Left cardiac atrium (tissue), 4 donors: ENCODE results near the gene MUC16. TPM values are rescaled to one million over a fixed set of nuclear protein-coding genes. Genes with fewer than 3 reads are reported as not detected.
"Not testable (repeated sequence)": the region's sequence is repeated elsewhere in the genome, so short reads cannot be mapped to it uniquely, and the experiment has no call there.

Experiments
- ATAC-seq, 2 donors: fragments of 200-7000 bp; cut with Tn5 transposase; one replicate each; pipeline ENCODE4 v1.9.1; 2020; ENCODE audit warnings: mild to moderate bottlenecking in 2 of 2, moderate library complexity in 2 of 2
- DNase-seq: peaks from one replicate; pipeline ENCODE4 v3.0.0-alpha.2; 2020
- intact Hi-C, 2 donors: fragments of 100-400 bp; cut with DNase I; formaldehyde crosslinking; loops; one replicate each; pipeline versions ENCODE4 v1.14.1 to v1.15.1; 2022 to 2023
- long read RNA-seq: library from polyadenylated mRNA; unstranded; transcript quantifications from one replicate; pipeline ENCODE4 v2.0.0, GENCODE V29; 2021
- total RNA-seq, 2 donors: library from RNA; stranded (reverse); fragmentation: NEBNext Ultra II Directional; extraction: Animal tissue kit (Norgen Biotek cat#: 25700); gene quantifications; one replicate each; pipeline ENCODE4 v1.2.1, GENCODE V29; 2021
- donor health status: DM: no; HTN: yes; CAD: no.
- donor health status: DM: no; HTN: yes; CAD: no; lungs with severe emphysema.
- donor health status: DM: yes; HTN: yes; CAD: no.
- donor health status: Dilated cardiomyopathy.

Gene MUC16
- 1 to 10 TPM; 1.3 to 1.7 TPM for total RNA-seq
- long read RNA-seq: 0 reads

DNA sequence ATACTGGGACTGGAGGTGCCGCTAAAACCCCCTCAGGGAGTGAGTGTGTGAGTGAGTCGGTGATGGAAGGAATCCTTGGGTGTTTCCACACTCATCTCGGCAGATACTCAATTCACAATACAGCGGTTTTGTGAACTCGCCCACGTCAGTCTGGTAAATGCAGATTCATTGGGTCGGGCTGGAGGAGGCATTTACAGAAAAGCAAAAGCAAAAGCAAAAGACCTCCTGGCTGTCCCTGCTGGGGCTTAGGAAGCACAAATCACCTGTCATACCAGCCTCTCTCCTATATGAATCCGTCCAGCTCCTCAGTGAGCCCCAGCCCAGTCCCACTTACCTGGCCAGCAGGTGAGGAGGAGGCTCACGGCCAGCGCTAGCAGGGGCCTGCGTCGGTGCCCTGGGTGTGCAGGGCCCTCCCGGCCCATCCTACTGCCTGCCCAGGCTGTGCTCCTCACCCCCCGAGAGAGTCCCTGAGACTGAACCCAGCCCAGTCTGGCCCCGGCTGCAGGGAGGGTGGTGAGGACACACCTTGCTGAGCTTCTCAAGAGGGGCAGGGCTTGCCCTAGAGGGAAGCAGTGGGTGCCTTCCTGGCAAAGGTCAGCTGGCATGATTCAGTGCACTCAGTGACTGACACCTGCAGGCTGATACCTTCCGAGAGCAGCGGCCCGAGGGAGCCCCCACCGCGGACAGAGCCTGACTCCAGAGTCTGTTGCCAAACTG, at the start of gene MUC16:
TSS of gene MUC16 (minus strand) at position 475 of the 717 bp plus-strand sequence.
- ATAC-seq (peak; percentile 41 to 73), DNase-seq (no peak)
- intact Hi-C loops: no loop called here

DNA sequence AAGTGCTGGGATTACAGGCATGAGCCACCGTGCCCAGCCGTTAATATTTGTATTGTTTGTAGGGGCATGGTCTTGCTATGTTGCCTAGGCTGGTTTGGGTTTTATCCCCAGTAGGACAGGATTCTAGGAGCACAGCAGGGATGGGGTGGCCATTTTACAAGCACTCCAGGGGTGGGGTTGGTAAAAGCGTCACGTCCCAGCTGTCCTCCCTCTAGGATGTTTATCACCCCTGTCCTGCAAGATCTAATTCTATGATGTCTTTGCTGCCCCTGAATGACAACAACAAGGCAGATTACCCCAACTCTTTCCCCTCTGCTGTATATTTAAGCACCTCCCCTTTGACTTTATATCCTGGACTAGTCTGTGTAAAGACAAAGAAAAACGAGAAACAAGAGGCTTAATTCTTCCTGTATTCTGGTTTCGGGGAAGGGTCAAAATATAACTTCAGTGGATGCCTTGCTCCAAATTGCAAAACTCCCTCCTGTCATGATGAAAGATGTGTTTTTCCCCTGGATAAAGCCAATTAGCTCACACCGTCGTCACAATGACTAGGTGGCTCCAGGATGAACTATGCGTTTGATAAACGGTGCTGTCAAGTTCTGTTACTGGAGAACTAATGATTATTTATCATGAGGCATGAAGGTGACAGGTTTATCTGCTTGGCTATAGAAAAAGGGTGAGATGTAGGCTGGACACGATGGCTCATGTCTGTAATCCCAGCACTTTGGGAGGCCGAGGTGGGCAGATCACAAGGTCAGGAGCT, 48.9 kb upstream of the MUC16 start:
- intact Hi-C loops: no loop called here
- ATAC-seq (peak in 1 of 2 donors; percentile 81), DNase-seq (no peak)

DNA sequence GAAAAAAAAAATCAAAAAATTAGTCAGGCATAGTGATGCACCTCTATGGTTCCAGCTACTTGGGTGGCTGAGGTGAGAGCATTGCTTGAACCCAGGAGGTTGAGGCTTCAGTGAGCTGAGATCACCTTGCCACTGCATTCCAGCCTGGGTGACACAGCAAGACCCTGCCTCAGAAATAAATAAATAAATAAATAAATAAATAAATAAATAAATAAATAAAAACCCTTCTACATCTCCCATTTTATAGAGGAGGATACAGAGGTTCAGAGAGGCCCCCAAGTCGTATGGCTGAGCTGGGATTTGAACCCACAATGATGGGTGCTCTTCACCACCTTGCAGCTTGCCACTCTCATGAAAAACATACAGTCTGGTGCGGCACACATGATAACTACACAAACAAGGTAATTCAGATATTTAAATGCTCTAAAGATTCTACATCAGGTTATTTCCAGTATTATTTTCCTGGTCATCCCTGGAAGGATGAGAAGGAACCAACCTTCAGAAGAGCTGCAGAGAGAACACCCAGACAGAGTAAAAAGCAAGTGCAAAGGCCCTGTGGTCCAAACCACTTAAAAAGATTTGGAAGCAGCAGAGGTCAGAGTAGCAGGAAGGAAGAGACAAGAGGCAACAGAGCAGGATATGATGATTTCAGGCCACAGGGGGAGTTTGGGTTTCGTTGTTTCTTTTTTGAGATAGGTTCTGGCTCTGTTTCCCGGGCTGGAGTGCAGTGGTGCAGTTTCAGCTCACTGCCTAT, 47.5 kb upstream of the MUC16 start:
- DNase-seq: no peak
- no peak for ATAC-seq
- intact Hi-C loops: no loop called here

DNA sequence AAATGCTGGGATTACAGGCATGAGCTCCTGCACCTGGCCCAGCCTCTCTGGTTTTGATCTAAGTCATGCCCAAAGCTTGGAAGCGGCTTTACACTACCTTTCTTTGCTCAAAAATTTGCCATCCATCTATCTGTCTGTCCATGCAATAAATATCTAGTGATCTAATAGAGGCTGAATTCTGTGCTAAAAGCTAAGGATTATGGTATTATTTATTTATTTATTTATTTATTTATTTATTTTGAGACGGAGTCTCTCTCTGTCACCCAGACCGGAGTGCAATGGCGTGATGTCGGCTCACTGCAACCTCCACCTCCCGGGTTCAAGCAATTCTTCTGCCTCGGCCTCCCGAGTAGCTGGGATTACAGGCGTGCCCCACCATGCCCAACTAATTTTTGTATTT, 45.9 kb upstream of the MUC16 start:
- intact Hi-C loops, ATAC-seq, DNase-seq: not testable (repeated sequence)

DNA sequence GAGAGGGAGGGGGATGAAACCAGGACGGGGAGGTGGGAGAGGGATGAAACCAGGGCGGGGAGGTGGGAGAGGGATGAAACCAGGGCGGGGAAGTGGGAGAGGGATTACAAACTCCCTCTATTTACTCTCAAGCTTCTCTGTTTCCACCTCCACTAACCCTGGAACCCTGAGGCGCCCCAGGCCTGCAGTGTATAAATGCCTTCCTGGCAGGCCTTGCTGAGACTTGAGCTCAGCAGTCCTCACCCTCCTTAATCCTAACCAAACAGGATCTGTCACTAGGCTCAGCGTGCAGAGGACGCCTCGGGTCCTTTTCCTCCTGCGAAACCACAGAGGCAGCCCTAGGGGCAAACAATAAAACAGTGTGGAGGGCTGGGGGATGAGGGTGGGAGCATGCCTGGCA, 44.6 kb upstream of the MUC16 start:
- no peak for ATAC-seq
- intact Hi-C loops: no loop called here
- no peak for DNase-seq

DNA sequence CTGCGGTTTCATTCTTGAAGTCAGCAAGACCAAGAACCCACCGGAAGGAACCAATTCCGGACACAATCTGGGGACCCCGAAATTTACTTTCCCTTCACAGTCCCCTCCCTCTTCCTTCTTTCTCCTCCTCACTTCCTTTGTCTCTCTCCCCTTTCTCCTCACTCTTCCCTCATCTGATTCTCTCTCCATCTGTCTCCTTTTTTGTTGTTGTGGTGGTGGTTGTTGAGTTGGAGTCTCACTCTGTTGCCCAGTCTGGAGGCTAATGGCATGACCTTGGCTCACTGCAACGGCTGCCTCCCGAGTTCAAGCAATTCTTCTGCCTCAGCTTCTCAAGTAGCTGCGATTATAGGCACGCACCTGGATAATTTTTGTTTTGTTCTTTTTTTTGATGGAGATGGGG, 44.0 kb upstream of the MUC16 start:
- intact Hi-C loops: no loop called here
- ATAC-seq (no peak), DNase-seq (no peak)

DNA sequence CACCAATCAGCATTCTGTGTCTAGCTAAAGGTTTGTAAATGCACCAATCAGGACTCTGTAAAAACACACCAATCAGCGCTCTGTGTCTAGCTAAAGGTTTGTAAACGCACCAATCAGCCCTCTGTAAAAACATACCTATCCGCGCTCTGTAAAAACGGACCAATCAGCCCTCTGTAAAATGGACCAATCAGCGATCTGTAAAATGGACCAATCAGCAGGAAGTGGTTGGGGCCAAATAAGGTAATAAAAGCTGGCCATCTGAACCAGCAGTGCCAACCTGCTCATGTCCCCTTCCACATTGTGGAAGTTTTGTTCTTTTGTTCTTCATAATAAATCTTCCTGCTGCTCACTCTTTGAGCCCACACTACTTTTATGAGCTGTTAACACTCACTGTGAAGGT, 43.5 kb upstream of the MUC16 start:
- DNase-seq, intact Hi-C loops, ATAC-seq: not testable (repeated sequence)

DNA sequence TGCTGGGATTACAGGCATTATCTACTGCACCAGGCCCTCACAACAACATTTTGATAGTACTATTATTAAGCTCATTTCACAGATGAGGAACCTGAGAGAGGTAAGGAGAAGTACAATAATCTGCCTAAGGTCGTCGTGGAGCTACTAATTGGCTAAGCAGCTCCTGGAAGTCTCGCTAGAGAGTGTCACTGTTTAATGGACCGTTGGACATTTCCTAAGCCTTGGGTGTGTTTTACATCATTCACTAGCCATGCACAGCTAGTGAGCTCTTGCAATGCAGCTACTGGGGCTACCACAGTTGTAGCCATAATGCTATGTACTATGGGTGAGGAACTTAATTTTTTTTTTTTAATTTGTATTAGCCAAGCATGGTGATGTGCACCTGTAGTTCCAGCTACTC, 42.7 kb upstream of the MUC16 start:
- DNase-seq: no peak
- ATAC-seq: no peak
- intact Hi-C loops: no loop called here

DNA sequence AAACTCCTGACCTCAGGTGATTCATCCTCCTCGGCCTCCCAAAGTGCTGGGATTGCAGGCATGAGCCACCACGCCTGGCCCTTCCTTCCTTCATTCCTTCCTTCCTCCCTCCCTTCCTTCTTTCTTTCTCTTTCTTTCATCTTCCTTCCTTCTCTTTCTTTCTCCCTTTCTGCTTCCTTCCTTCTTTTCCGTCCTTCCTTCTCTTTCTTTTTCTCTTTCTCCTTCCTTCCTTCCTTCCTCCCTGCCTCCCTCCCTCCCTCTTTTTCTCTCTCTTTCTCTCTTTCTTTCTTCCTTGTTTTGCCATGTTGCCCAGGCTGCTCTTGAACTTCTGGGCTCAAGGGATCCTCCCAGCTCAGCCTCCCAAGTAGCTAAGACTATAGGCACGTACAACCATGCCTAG, 36.5 kb upstream of the MUC16 start:
- no peak for ATAC-seq
- intact Hi-C loops: no loop called here
- no peak for DNase-seq

DNA sequence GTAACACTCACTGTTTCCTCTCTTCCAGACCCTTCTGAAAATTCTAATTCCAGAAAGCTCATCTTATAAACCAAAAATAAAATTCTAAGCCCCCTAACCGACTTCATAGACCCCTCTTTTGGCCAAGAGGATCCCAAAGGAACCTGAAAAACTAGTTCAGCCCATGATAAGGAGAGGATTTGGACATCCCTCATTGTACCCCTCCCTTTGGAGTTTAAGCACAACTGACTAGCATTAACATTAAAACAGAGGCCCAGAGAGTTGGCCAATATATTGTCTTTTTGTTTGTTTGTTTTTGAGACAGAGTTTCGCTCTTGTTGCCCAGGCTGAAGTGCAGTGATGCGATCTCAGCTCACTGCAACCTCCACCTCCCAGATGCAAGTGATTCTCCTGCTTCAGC, 34.2 kb upstream of the MUC16 start:
- DNase-seq (no peak), ATAC-seq (no peak)
- intact Hi-C loops: no loop called here

DNA sequence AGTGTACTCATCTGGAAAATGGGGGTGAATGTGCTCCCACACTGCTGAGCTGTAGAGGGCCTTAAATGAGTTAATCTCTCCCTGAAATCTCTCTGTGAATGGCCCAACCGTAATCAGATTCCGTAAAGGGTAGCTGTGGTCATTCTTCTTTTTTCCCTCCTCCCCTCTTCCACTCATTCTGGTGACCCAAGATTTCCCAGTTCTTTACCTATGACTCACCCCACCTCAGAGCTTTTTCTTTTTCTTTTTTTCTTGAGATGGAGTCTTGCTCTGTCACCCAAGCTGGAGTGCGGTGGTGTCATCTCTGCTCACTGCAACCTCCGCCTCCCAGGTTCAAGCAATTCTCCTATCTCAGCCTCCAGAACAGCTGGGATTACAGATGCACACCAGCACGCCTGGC, 33.3 kb upstream of the MUC16 start:
- no peak for ATAC-seq
- intact Hi-C loops: no loop called here
- DNase-seq: no peak

DNA sequence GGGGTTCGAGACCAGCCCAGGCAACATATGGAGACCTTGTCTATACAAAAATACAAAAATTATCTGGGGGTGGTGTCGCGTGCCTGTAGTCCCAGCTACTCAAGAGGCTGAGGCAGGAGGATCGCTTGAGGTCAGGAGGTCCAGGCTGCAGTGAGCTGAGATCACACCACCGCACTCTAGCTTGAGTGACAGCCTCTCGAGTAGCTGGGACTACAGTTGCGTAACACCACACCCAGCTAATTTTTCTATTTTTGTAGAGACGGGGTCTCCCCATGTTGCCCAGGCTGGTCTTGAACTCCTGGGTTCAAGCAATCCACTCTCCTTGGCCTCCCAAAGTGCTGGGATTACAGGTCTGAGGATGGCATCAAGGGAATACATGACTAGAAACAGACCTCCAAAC, 30.8 kb upstream of the MUC16 start:
- no peak for DNase-seq
- intact Hi-C loops: no loop called here

DNA sequence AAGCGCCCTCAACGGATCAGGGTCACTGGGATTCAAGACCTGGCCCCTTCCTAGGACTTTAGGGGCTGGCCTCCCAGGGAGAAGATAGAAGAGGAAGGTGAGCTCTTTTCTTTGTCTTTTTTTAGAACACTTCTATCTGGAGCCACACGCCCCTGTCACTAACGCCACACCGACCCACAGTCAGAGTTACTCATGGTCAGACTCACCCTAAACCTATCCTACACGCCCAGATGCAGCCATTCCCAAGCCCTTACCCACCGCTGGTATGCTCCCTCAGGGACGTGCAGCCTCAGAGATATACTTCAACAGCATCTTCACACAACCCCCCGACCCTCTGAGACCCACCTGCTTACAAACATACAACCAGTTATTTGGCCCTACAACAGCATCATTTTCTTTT, 29.9 kb upstream of the MUC16 start:
- DNase-seq: no peak
- no peak for ATAC-seq
- intact Hi-C loops: no loop called here

More for the DNA sequence above, 30.8 kb upstream of the MUC16 start:
- no peak for ATAC-seq

DNA sequence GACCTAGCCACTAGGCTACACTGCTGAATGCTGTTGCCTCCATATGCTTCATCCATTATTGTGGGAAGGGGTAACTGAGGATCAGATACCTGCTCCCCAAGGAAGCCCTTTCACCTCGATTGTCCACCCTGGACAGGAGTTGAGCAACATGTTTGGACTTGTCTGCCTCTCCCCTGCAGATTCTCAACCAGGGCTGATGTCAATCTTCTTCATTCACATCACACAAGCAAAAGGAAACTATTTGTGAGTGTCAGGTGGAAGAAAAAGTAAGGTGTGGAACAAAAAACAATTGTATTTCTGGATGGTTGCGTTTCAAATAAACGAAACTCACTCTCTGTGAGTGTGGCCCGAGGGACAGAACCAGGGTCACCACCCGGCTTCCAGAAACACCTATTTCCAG, 29.5 kb upstream of the MUC16 start:
- DNase-seq: no peak
- no peak for ATAC-seq
- intact Hi-C loops: no loop called here

DNA sequence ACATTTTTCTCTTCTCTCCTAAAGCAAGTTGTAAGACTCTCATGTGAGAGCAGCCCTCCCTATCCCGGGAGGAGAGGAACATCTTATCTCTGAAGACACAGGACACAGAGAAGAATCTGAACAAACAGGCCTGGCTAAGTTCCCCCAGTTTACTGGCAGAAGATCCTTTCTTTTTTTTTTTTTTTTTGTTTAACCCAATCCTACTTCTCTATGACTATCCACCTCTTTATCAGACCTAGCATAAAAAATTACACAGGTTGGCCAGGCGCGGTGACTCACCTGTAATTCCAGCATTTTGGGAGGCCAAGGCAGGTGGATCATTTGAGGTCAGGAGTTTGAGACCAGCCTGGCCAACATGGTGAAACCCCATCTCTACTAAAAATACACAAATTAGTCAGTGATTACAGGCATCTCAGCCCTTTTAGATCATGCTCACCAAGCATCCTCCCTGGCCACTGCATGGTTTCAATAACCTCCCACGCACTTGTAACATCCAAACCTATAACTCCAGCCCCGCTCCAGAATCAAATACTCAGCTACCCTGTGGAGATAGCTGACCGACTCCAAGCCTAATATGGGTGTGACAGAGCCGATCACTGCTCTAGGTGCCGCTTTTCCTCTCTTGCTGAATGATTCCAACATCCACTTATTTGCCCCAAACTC, 27.3 kb upstream of the MUC16 start:
- DNase-seq: peak; percentile 24
- intact Hi-C loops: no loop called here
- peak; percentile 38 to 94 for ATAC-seq

DNA sequence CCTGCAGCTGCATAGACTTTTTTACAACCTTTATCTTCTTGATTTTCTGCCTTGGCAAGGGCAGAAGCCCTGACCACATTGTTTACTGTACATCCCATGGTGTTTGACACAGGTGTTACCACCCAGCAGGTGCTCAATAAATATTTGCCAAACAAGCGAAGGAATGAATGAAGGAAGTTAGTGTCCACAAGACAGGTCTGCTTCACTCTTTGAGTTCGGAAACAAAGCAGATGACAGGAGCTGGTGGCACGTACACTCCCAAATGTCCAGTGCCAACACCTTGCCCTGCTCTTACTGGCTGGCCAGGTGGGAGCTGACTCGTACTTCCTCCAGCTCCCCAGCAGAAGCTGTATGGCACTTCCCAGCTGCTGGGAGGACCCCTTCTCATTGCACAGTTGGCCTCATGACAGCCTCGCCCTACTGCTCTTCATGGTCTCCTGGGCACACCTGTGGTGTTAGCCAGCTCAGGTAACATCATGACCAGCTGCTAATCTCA, 22.0 kb upstream of the MUC16 start:
- ATAC-seq (no peak), DNase-seq (no peak)
- intact Hi-C loops: no loop called here

DNA sequence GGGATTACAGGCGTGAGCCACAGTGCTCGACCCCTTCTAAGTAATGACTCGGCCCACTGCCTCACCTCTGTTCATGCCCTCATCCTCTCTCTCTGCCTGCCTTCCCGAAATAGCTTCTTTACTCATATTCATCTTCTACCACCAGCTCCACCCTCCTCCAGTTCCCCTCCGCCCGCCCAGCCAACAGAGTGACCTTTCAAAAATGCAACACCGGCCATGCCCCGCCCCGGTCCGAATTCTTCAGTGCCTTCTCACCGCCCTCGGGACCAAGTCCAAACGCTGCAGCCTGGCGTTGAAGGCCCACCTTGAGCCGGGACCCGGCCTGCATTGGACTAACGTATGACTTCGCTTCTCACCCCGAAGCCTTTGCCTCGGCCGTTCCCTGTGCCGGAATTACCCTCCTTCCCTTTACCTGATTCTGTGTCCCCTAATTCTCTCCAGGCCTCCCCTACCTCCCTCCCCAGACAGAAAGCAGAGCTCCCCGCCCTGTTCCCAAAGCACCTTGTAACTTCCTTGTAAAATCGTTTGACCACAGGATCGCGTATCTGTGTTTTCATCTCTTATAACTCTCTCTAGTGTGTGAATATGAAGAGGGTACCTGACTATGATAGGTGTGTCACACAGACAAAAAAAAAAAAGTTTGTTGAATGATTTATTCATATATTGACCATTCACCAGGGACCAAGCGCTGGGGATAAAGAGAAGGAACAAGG, 8.1 kb upstream of the MUC16 start:
- intact Hi-C loops: no loop called here
- DNase-seq (peak; percentile 39), ATAC-seq (peak; percentile 61 to 98)

DNA sequence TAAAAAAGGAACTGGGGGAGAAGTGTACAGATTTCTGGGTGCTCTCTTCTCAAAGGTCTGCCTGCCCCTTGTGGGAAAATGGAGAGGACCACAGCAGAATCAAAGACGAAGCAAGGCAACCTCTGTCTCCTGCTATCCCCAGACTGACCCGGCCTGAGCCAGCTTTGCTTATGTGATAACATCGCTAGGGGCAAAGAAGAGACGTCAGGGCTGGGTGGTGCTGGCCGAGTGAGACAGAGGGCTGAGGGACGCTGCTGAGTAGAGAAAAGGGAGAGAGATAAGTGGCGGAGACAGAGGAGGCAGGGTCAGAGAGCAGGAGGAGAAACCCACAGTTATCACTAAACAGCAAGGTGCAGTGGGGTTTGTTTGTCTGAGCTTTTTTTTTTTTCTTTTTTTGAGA, 4.6 kb upstream of the MUC16 start:
- no peak for DNase-seq
- intact Hi-C loops: no loop called here
- ATAC-seq: no peak

DNA sequence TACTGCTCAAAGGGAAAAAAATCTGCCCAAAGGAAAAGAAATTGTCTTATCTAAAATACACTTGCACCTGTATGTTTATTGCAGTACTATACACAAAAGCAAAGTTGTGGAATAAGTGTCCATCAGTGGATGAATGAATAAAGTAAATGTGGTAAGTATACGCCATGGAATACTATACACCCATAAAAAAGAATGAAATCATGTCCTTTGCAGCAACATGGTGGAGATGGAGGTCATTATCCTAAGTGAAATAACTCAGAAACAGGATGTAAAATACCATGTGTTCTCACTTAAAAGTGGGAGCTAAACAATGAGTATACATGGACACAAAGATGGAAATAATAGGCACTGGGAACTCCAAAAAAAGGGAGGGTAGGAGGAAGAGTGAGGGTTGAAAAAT, 3.8 kb upstream of the MUC16 start:
- DNase-seq (no peak), ATAC-seq (no peak)
- intact Hi-C loops: no loop called here
